ENCODE results near the gene PDHX.

PDHX gene

DNA sequence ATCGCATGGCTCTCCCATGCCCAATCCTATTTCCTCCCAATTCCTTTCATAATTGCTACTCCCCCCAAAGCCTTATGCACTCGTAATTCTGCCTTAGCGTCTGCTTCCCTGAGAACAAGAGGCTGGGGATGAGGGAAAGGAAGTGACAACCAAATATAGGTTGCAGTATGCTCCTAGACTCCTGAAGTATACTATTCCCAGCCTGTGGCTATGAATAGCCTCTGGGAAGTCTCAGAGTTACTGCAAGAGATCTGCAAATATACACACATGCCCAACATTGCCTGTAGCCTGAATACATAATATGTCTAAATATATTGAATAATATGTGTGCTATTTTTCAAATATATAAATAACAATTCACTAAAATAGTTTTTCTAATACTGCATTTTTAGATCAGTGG, 126.5 kb downstream of the PDHX start:
- H3K4me3 ChIP-seq (ENCODE audit: low read depth, low read length) = no peak overlapping the region

DNA sequence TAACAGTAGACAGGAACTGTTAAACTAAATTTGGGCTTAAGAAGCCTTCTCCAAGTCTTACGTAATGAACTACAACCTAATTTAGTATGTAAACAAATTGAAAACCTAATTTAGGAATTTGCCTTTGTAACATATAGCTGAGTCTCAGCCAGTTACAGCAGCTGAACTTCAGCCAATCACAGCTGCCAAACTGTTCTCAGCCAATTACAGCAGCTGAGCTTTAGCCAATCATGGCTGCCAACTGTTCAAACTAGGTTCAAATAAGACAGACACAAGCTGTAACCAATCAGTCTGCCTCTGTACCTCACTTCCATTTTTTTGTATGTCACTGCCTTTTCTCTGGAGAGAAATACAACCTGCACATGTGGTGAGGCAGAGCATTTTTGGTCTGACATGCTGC, 127.5 kb downstream of the PDHX start:
- no peak overlapping the region for H3K4me3 ChIP-seq (ENCODE audit: low read depth, low read length)

DNA sequence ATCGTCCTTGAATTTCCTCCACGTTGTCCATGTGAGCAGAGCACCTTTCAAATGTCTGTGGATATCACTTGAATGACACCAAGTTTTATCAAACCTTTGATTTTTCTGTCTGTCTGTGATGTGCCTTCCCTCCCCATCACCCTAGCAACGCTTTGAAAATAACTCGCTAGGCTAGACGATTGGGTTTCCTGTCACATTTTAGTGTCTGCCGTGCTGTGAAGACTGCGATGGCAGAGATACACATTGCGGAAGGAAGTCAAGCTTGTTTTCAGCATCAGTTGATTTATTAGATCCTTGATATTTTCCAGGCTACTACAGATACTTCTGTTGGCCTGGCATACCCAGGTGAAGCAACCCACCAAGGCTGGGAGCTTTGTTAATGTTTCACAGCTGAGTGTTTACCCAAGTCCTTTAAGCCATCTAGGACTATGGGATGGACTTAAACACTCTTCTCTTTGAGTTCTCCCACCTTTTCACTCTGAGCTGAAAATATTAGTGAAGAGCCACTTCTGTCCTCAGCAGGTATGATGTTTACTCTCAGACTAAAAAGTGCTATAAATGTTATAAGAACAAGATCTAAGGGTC, 128.9 kb downstream of the PDHX start:
- H3K4me3 ChIP-seq (ENCODE audit: low read depth, low read length) = no peak overlapping the region

Measured in iPS-11a (cell line).